GM23248 (cell line): ENCODE data around the gene SLC25A11. TPM values are rescaled to one million over a fixed set of nuclear protein-coding genes. Genes with fewer than 3 reads are reported as not detected.

Experiments used
- DNase-seq: peaks from one replicate; pipeline ENCODE4 v3.0.0-alpha.2; 2015
- H2AFZ ChIP-seq: fragments of 200-600 bp; sonication (generic); 2 replicates; pipeline ENCODE4 v1.6.1; 2016; ENCODE audit warnings: antibody characterized with exemption
- H3F3A ChIP-seq: fragments of 200-600 bp; sonication (generic); 2 replicates; pipeline ENCODE4 v1.6.1; 2016; ENCODE audit warnings: mild to moderate bottlenecking, antibody characterized with exemption, mixed run types; ENCODE audit not compliant: insufficient read depth
- H3K27ac ChIP-seq: fragments of 200-600 bp; sonication (generic); 2 replicates; pipeline ENCODE4 v1.5.1; 2016; ENCODE audit warnings: mild to moderate bottlenecking
- H3K27me3 ChIP-seq: fragments of 200-600 bp; sonication (generic); replicated peaks from 2 replicates; pipeline ENCODE4 v1.6.1; 2016; ENCODE audit warnings: mild to moderate bottlenecking; ENCODE audit not compliant: insufficient read depth
- H3K36me3 ChIP-seq: fragments of 200-600 bp; sonication (generic); 2 replicates; pipeline ENCODE4 v1.6.1; 2016; ENCODE audit warnings: low read depth, mild to moderate bottlenecking
- H3K4me1 ChIP-seq: fragments of 200-600 bp; sonication (generic); 2 replicates; pipeline ENCODE4 v1.6.1; 2016; ENCODE audit warnings: mild to moderate bottlenecking; ENCODE audit not compliant: insufficient read depth
- H3K4me2 ChIP-seq: fragments of 200-600 bp; sonication (generic); one replicate; pipeline ENCODE4 v1.6.1; 2016; ENCODE audit warnings: mild to moderate bottlenecking; ENCODE audit not compliant: unreplicated experiment
- H3K4me3 ChIP-seq: fragments of 200-600 bp; sonication (generic); 2 replicates; pipeline ENCODE4 v1.5.1; 2016; ENCODE audit warnings: mild to moderate bottlenecking
- H3K79me2 ChIP-seq: fragments of 200-600 bp; sonication (generic); 2 replicates; pipeline ENCODE4 v1.6.1; 2016; ENCODE audit warnings: mild to moderate bottlenecking; ENCODE audit not compliant: insufficient read depth
- H3K9ac ChIP-seq: fragments of 200-600 bp; sonication (generic); 2 replicates; pipeline ENCODE4 v1.6.1; 2016; ENCODE audit warnings: mild to moderate bottlenecking
- H3K9me2 ChIP-seq: fragments of 200-600 bp; sonication (generic); 2 replicates; pipeline ENCODE4 v1.6.1; 2016; ENCODE audit warnings: mixed run types, mild to moderate bottlenecking, moderate library complexity; ENCODE audit not compliant: insufficient read depth
- H3K9me3 ChIP-seq: fragments of 200-600 bp; sonication (generic); one replicate; pipeline ENCODE4 v1.6.1; 2017; ENCODE audit warnings: low read depth
- H4K20me1 ChIP-seq: fragments of 200-600 bp; sonication (generic); 2 replicates; pipeline ENCODE4 v1.6.0; 2016; ENCODE audit not compliant: insufficient read depth
- EZH2 ChIP-seq: fragments of 200-600 bp; sonication (generic); IDR thresholded peaks from 2 replicates; pipeline ENCODE4 v1.6.1; 2018; ENCODE audit warnings: antibody characterized with exemption, mild to moderate bottlenecking; ENCODE audit not compliant: insufficient read depth, poor library complexity, severe bottlenecking
- EZH2phosphoT487 ChIP-seq: fragments of 200-600 bp; sonication (generic); IDR thresholded peaks from 2 replicates; pipeline ENCODE4 v1.6.1; 2018; ENCODE audit warnings: antibody characterized with exemption, moderate library complexity, mild to moderate bottlenecking, low read depth; ENCODE audit not compliant: insufficient read depth
- WGBS, 2 experiments: methylation state at CpG; one replicate each; pipeline ENCODE4 v1.1.6; 2015 to 2017; ENCODE audit warnings: low lambda C conversion rate in 2 of 2, low coverage in 1 of 2; ENCODE audit errors: missing lambda C conversion rate in 2 of 2; 5-methylcytosine and 5-hydroxymethylcytosine counted together
- in situ Hi-C: fragments of 300-500 bp; cut with MboI; formaldehyde crosslinking; loops from 2 replicates; pipeline ENCODE4 v1.15.0; 2020
- polyA plus RNA-seq: library from polyadenylated mRNA; unstranded; fragments of >200 nt; fragmentation: Nextera tagmentation; extraction: Ambion mirVana; gene quantifications from 2 replicates; pipeline ENCODE4 v1.2.1, GENCODE V29; 2016
- total RNA-seq: library from RNA; depleted of rRNA; stranded (reverse); fragments of >200 nt; shearing (Covaris generic); gene quantifications from 2 replicates; pipeline ENCODE4 v1.2.3, GENCODE V29; 2014

Gene SLC25A11
- total and polyA plus RNA-seq, 2 experiments from 2014 or later: 68.5 to 71.4 TPM

DNA sequence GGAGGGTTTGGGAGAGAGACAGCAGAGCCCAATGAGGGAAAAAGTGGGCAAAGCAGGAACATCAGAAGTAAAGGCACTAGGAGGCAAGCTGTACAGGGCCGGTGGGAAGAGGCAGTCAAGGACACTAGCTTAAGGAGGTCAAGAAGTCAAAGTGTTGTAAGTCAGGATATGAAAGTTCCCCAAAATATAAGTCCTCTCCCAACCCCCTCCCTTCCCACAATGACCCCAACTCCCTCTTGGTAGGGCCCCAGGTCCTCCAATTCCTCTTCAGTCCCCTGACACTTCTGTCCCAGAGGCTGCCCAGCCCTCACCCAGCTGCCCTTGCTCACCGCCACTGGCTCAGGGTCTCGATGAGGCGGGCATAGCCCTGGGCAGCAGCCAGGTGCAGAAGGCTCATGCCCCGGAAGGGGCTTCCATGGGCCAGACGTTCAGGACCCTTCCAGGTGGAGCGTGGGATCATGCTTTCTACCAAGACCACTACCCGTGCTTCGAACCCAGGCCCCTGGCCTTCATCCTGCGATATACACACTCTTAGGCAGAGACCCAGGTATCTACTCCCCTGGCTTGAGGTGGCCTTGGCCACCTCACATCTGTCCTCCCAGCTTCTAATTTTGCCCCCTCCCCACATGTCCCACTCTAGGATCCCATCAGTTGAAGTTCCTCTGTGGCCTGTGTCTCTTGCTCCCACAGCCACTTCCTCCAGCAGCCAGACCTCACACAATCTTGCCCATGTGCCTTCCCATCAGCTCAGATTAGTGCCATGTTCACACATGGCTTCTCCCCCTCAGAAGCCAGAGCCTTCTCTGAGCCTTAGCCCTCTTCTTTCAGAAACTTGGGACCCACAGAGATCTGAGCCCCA lies 33.6 kb upstream of the SLC25A11 start:
- H3K27me3 ChIP-seq: no peaks in the 10 kb centered on the region
- 90 to 94% methylated on average over 10 of the region's 10 CpGs for WGBS, 2 experiments

DNA sequence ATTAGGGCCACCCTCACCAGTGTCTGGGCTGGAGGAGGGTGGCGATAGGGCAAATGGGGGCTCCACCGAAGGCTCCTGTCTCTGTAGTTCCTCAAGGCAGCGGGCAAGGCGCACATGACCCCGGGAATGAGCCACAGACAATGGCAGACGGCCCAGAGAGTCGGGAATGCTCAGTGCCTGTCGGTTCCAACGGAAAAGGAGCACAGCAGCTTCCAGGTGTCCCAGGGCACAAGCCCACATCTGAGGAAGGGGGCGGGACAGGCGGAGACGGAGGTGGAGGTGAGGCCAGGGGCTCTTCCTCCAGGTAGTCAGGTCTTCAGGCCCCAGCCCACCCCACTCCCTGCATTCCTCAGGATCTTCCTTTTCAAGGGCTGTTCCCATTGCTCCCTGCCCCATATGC lies 32.9 kb upstream of the SLC25A11 start:
- no peaks in the 10 kb centered on the region for H3K27me3 ChIP-seq
- no peaks in the 10 kb centered on the region for H3K9me2 ChIP-seq
- TF ChIP-seq EZH2: no peak
- TF ChIP-seq EZH2phosphoT487: no peak
- peaks cover 33% of the 10 kb centered on the region for H3F3A ChIP-seq
- H3K9me3 ChIP-seq: no peaks in the 10 kb centered on the region
- no peak overlapping the region for H3K4me3 ChIP-seq
- in situ Hi-C loops: no loop called here
- WGBS, 2 experiments: 82 to 86% methylated on average over 12 of the region's 12 CpGs
- no peak overlapping the region for H3K4me2 ChIP-seq
- peaks cover 14% of the 10 kb centered on the region for H3K36me3 ChIP-seq
- DNase-seq: no peak
- no peaks in the 10 kb centered on the region for H3K79me2 ChIP-seq
- peaks cover 20% of the 10 kb centered on the region for H3K4me1 ChIP-seq
- no peaks in the 10 kb centered on the region for H4K20me1 ChIP-seq
- H3K9ac ChIP-seq: no peak overlapping the region
- H3K27ac ChIP-seq: no peak overlapping the region
- H2AFZ ChIP-seq: no peak overlapping the region

More for the DNA sequence above, 33.6 kb upstream of the SLC25A11 start:
- H3K4me1 ChIP-seq: peaks cover 14% of the 10 kb centered on the region
- in situ Hi-C loops: no loop called here
- no peak overlapping the region for H3K9ac ChIP-seq
- H3K4me2 ChIP-seq: no peak overlapping the region
- TF ChIP-seq EZH2 (no peak), EZH2phosphoT487 (no peak)
- H3K9me2 ChIP-seq: no peaks in the 10 kb centered on the region
- H3K4me3 ChIP-seq: no peak overlapping the region
- no peaks in the 10 kb centered on the region for H4K20me1 ChIP-seq
- DNase-seq: no peak
- H3K27ac ChIP-seq: no peak overlapping the region
- no peak overlapping the region for H2AFZ ChIP-seq
- no peaks in the 10 kb centered on the region for H3K9me3 ChIP-seq
- peaks cover 21% of the 10 kb centered on the region for H3K36me3 ChIP-seq
- no peaks in the 10 kb centered on the region for H3K79me2 ChIP-seq
- peaks cover 29% of the 10 kb centered on the region for H3F3A ChIP-seq

DNA sequence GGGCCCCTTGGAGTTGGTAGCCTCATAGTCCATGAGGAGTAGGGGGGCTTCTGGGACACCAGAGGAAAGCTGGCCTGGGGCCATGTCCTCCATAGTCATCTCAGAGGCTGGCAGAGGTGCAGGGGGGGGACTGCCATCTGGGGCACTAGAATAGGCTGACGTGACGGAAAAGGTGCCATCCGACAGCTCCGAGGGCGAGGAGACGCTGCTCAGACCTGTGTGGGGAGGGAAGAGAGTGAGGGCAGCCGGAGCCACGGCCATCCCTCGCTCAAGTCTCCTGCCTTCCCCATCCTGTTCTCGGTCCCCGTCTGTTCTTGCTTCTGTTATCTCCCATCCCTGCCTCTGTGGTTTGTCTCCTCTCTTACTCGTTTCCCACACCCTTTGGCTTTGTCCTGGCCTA lies 32.5 kb upstream of the SLC25A11 start:
- Histone ChIP-seq H3K27ac (no peak overlapping the region), H3K4me3 (no peak overlapping the region), H2AFZ (no peak overlapping the region), H3K4me2 (no peak overlapping the region), H3F3A (peaks cover 33% of the 10 kb centered on the region), H3K27me3 (no peaks in the 10 kb centered on the region), H3K9me3 (no peaks in the 10 kb centered on the region), H3K9ac (no peak overlapping the region), H4K20me1 (no peaks in the 10 kb centered on the region), H3K4me1 (peaks cover 20% of the 10 kb centered on the region), H3K36me3 (peaks cover 10% of the 10 kb centered on the region), H3K9me2 (no peaks in the 10 kb centered on the region), H3K79me2 (no peaks in the 10 kb centered on the region)
- in situ Hi-C loops: no loop called here
- no peak for TF ChIP-seq EZH2phosphoT487
- TF ChIP-seq EZH2: no peak
- no peak for DNase-seq
- 94 to 95% methylated on average over 12 of the region's 12 CpGs for WGBS, 2 experiments

DNA sequence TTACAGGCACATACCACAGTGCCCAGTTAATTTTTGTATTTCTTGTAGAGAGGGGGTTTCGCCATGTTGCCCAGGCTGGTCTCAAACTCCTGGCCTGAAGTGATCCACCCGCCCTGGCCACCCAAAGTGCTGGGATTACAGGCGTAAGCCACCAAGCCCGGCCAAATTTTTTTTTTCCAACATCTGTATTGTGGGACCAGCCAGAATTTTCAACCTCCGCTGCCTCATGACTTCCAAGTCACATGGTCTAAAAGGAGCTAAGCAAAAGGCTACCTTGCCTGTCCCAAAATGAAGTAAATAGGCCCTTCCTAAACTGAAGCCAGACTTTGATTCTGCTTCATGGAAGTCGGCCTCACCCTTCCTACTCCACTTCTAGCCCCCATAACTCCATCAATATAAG lies 32.0 kb upstream of the SLC25A11 start:
- no peaks in the 10 kb centered on the region for H3K27me3 ChIP-seq
- no peak overlapping the region for H3K4me2 ChIP-seq
- no peaks in the 10 kb centered on the region for H3K9me2 ChIP-seq
- no peak for DNase-seq
- peaks cover 7% of the 10 kb centered on the region for H3K36me3 ChIP-seq
- H3K79me2 ChIP-seq: no peaks in the 10 kb centered on the region
- no peak overlapping the region for H3K4me3 ChIP-seq
- peaks cover 34% of the 10 kb centered on the region for H3F3A ChIP-seq
- no peak overlapping the region for H3K9ac ChIP-seq
- H3K4me1 ChIP-seq: peaks cover 20% of the 10 kb centered on the region
- no peaks in the 10 kb centered on the region for H4K20me1 ChIP-seq
- TF ChIP-seq EZH2 (no peak), EZH2phosphoT487 (no peak)
- H3K27ac ChIP-seq: no peak overlapping the region
- H2AFZ ChIP-seq: no peak overlapping the region
- no peaks in the 10 kb centered on the region for H3K9me3 ChIP-seq
- WGBS, 2 experiments: 83 to 85% methylated on average over 6 of the region's 6 CpGs
- in situ Hi-C loops: no loop called here
